ENCODE data around the gene VAT1.
"Not testable (repeated sequence)": the region's sequence is repeated elsewhere in the genome, so short reads cannot be mapped to it uniquely, and the experiment has no call there.

The VAT1 gene

GRCh38 chr17:43021741-43022512 lies at the start of gene VAT1:
Gene VAT1 (minus strand): TSS chr17:43022385. CDS start chr17:43022322, 63 bp downstream.
- DNase-seq: peak; percentile 71

DNA sequence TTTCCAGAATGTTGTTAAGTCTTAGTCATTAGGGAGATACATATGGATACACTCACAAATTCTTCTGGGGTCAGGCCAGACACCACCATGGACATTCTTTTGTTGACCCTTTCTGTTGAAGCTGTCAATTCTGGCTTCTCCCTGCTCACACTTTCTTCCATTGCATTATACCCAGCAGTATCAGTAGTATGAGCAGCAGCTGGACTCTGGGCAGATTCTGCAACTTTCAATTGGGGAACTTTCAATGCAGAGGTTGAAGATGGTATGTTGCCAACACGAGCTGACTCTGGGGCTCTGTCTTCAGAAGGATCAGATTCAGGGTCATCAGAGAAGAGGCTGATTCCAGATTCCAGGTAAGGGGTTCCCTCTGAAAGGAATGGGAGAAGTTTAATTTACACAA lies 48.7 kb upstream of the VAT1 start:
- DNase-seq: no peak

- no peak for DNase-seq
These were observed 48.1 kb upstream of the VAT1 start for GRCh38 chr17:43070257-43070656.

DNA sequence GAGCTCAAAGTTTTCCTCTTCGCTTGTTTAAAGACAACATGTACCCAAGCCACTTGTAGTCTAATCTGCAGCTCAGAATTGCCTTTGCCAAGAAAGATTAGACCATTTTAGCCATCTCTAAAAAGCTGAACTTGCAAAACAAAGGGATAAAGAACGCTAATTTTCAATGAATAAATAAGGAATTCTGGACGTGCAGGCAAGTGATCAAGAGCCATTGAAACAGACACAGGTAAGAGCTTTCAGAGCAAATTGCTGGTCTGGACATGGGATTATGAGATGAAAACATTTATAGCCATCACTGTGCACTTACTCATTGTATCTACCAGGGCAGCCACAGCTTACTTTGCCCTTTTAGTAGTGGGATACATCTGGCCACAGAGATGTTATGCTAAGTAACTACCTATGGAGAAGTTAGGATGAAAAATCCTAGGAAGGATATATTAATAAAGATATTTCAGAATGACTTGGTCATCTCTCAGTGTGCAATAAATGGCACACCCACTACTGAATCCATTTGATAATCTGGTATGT lies 47.2 kb upstream of the VAT1 start:
- DNase-seq: no peak

GRCh38 chr17:43068570-43069367 lies 46.6 kb upstream of the VAT1 start:
- DNase-seq: no peak

DNA sequence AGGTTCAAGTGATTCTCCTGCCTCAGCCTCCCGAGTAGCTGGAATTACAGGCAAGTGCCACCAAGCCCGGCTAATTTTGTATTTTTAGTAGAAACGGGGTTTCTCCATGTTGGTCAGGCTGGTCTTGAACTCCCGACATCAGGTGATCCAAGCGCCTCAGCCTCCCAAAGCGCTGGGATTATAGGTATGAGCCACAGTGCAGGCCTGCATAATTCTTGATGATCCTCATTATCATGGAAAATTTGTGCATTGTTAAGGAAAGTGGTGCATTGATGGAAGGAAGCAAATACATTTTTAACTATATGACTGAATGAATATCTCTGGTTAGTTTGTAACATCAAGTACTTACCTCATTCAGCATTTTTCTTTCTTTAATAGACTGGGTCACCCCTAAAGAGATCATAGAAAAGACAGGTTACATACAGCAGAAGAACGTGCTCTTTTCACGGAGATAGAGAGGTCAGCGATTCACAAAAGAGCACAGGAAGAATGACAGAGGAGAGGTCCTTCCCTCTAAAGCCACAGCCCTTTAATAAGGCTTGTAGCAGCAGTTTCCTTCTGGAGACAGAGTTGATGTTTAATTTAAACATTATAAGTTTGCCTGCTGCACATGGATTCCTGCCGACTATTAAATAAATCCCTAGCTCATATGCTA lies 40.9 kb upstream of the VAT1 start:
- no peak for DNase-seq

- DNase-seq: no peak
These were observed 33.9 kb upstream of the VAT1 start for GRCh38 chr17:43056051-43056450.

DNA sequence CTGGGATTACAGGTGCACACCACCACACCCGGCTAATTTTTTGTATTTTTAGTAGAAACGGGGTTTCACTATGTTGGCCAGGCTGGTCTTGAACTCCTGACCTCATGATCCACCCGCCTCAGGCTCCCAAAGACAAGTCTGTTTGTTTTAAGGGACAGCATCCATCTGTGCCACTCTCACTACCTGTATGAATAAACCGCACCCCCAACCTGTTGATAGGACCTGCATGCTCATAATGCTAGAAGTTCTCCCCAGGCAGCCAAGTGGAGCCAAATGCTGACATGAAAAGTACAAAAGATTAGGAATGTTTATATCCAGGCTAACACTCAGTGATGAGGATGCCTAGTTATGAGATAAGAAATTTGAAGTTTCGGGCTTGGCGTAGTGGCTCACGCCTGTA lies 30.8 kb upstream of the VAT1 start:
- DNase-seq: not testable (repeated sequence)

DNA sequence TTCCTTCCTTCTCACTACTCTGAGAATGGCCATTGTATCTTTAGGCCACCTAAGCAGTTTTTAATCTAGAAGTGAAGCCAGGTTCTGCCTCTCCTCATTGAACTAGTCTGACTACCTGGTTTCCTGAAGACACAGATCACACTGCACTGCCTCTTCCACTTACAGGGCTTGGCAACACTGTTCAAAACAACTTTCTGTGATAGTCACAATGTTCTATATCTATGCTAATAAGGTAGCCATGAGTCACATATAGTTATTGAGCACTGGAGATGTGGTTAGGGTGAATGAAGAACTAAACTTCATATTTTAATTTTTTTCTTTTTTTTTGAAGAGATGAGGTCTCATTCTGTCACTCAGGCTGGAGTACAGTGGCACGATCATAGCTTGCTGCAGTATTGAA lies 29.8 kb upstream of the VAT1 start:
- DNase-seq: no peak

DNA sequence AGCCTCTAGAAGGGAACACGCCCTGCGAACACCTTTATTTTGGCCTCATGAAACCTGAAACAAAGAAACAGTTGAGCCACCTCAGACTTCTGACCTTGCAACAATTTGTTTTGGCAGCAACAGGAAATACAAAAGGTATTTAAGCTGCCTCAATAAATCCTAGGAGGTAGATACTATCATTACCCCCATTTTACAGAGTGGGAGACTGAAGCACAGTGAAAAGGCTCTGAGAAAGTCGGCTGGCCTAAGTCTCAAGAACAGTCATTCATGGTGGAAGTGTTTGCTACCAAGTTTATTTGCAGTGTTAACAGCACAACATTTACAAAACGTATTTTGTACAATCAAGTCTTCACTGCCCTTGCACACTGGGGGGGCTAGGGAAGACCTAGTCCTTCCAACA lies 21.8 kb upstream of the VAT1 start:
- DNase-seq: no peak

DNA sequence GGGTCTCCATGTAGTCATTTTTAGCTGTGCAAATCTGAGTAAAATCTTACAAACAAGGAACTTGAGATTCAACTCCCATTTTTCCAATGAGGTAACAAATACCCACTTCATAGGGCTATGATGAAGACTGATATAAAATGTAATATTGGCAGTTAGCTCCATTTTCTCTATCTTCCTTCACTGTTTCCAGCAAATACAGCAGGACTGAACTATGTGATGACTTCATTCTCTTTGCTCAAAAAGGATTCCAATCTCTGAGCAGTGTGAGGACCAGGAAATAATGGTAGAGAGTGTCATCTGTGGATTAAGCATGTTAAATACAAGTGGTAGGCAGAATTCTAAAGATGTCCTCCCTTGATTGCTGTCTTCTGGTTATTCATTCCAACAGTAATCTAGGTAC lies 21.1 kb upstream of the VAT1 start:
- DNase-seq: no peak

DNA sequence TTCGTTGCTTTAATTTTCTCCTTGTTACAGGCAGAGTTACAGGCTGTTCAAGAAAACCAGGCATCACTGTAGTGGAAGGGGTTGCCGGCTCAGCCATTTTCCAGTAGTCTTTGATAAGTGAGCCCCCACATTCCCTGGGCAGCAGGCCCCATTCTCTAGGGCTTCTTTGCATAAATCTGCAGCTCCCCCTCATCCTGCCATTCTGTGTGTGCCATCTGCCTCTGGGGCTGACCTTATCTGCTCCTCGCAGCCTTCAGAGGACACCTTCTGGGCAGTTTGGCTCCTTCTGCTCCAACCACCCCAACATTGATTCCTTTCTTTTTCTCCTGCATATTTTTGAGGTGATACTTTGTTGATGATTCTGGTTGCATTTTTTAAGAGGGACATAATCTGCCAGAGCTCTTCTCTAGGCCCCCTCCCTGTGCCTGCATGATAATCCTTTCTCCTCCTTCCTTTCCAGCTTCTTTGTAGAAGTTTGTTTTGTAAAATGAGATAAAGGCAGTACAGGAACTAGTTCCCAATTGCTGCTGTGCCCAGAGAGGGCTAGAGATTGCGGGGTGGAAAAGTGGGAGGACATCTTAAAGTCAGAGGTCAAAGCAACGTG lies 19.9 kb upstream of the VAT1 start:
- no peak for DNase-seq

DNA sequence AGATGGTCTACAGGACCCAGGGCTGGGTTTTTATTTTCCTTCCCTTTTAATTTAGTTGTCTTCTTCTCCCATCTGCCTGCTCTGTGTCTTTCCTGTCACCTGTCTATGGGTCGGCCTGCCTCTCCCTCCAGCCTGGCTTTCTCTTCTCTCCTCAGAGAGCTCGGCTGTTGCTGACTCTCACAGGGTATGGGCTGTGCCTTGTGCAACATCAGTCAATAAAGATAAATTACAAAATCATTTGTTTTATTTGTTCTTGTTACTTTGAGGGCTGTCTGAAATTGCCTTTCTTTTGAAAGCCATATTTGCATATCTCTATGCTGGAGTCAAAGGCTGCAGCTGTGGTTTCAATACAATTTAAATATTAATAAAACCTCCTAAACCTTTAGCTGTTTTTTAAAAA lies 18.5 kb upstream of the VAT1 start:
- DNase-seq: no peak

DNA sequence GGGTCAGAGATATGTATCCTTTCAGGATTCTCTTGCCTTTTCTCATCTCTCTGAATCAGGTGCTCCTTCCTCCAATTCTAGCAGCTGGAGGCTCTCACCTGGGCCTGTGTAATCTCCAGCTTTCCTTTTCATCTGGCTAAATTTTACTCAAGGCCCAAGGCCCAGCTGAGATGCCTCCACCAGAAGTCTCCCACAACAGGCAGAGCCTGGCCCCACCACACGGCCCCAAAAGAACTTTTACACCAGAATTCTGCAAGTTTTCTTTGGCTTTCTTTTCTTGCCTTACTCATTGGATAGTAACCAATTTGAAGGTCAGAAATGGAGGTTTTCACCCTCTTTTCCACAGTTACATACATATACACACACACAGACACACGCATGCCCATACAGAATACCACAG lies 17.5 kb upstream of the VAT1 start:
- no peak for DNase-seq

DNA sequence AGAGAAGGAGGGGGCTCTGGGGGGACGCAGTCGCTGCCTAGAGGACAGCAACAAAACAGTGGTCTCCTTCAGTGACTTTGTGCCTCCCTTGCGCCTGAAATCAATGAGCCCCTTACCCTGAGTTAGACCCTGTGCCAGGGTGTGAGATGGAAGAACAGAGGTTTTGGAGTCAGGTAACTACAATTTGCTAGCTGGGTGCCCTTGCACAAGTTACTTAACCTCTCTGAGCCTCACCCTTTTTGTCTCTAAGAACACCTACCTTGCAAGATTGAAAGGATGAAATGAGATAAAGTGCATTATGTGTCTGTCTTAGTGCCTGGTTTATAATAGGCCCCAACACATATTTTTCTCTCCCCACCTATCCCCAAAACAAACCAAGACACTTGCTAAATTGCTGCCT lies 12.7 kb upstream of the VAT1 start:
- DNase-seq: no peak

- DNase-seq: no peak
These were observed 12.0 kb upstream of the VAT1 start for GRCh38 chr17:43033948-43034881.

- DNase-seq: no peak
These were observed 9.5 kb upstream of the VAT1 start for GRCh38 chr17:43031666-43032065.

GRCh38 chr17:43030137-43030767 lies 8.1 kb upstream of the VAT1 start:
- no peak for DNase-seq

DNA sequence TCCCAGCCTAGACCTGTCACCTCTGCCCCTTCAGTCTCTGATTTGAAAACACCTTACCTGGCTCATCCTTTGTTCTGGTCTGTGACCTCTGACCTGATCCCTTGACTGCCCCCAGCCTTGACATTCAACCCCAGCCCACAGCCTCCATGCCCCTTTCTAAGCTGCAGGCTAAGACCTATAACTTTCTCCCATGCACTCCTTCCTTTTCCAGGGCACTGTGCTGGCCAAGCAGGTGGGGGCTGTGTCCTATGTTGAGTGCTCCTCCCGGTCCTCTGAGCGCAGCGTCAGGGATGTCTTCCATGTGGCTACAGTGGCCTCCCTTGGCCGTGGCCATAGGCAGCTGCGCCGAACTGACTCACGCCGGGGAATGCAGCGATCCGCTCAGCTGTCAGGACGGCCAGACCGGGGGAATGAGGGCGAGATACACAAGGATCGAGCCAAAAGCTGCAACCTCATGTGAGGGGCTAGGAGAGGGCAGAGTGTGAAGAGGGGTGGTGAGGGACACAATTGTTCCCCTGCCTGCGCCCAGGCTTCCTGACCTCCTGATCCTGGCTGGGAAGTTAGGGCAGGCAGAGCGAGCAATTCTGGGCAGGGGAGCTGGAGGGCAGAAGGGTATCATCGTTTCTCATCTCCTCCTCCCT lies 6.2 kb upstream of the VAT1 start:
- DNase-seq: no peak

GRCh38 chr17:43027091-43028032 lies 5.2 kb upstream of the VAT1 start:
- no peak for DNase-seq
